Testis (tissue), 3 donors: Measurements from ENCODE around the gene CEACAM16. TPM values are rescaled to one million over a fixed set of nuclear protein-coding genes. Genes with fewer than 3 reads are reported as not detected.
"Not testable (repeated sequence)": the region's sequence is repeated elsewhere in the genome, so short reads cannot be mapped to it uniquely, and the experiment has no call there.

Experiments used
- DNase-seq: peaks from one replicate; pipeline ENCODE4 v3.0.0-alpha.2; 2019
- H3K27ac ChIP-seq, 2 donors: fragments of 200-600 bp; sonication (generic); one replicate each; pipeline ENCODE4 v1.5.1; 2019
- H3K27me3 ChIP-seq: fragments of 200-600 bp; sonication (generic); one replicate; pipeline ENCODE4 v1.5.1; 2019
- H3K36me3 ChIP-seq: fragments of 200-600 bp; sonication (generic); one replicate; pipeline ENCODE4 v1.5.1; 2017; ENCODE audit warnings: low read depth; ENCODE audit errors: missing control alignments
- H3K4me1 ChIP-seq: fragments of 200-600 bp; sonication (generic); one replicate; pipeline ENCODE4 v1.5.1; 2019
- H3K4me3 ChIP-seq, 2 donors: fragments of 200-600 bp; sonication (generic); one replicate each; pipeline ENCODE4 v1.5.1; 2017 to 2019
- H3K9me3 ChIP-seq: fragments of 200-600 bp; sonication (generic); one replicate; pipeline ENCODE4 v1.5.1; 2017
- POLR2A ChIP-seq: fragments of 450-650 bp; IDR thresholded peaks from one replicate; pipeline ENCODE4 v1.6.1; 2017; ENCODE audit warnings: antibody characterized with exemption, mild to moderate bottlenecking, moderate library complexity
- WGBS, 2 donors: methylation state at CpG; one replicate each; pipeline ENCODE4 v1.1.5; 2018; 5-methylcytosine and 5-hydroxymethylcytosine counted together
- intact Hi-C: fragments of 100-400 bp; cut with DNase I; formaldehyde crosslinking; loops from one replicate; pipeline ENCODE4 v1.15.1; 2023; ENCODE audit warnings: low total_unique reads
- polyA plus RNA-seq: library from polyadenylated mRNA; stranded (reverse); fragments of 350-450 nt; fragmentation: Illumina TruSeq; extraction: RNeasy Lipid Tissue Mini Kit (QIAGEN cat#74804); gene quantifications from one replicate; pipeline ENCODE4 v1.2.3, GENCODE V29; 2014; ENCODE audit warnings: low read depth, low replicate concordance; ENCODE audit not compliant: insufficient read depth
- total RNA-seq, 2 donors: library from RNA; depleted of rRNA; stranded (reverse); fragments of >200 nt; gene quantifications; one replicate each; pipeline ENCODE4 v1.2.3, GENCODE V29; 2016
- TF ChIP-seq, protein P1 (sequence below), 3 experiments: fragments of 450-650 bp in 2 of 3; fragments of 200-600 bp in 1 of 3; sonication (generic) in 1 of 3; IDR thresholded peaks; one replicate each; pipeline ENCODE4 v1.5.1; 2016 to 2019; ENCODE audit warnings: antibody characterized with exemption in 3 of 3, mild to moderate bottlenecking in 2 of 3, moderate library complexity in 1 of 3

The CEACAM16 gene
- total and polyA plus RNA-seq, 3 donors from 2014 or later, result 0.50 TPM; not detected in 2

DNA sequence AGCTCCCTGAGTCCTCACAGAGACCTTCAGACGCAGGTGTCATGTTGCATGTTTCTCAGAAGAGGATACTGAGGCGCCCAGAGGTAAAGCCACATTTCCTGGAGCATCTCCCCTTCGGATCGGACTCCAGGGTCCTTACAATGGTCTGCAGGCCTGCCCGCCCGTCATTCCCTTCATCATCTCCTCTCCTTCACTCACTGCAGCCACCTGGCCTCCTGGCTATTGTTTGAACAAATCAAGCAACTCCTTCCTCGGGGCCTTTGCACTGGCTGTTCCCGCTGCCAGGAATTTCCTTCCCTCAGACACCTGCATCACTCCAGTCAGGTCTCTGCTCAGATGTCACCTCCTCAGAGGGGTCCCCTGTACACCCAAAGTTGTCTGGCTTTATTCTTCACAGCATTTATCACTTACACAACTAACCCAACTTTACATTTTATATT lies 20.3 kb downstream of the CEACAM16 start:
- Histone ChIP-seq H3K4me1 (peaks cover 20% of the 10 kb centered on the region), H3K27me3 (no peaks in the 10 kb centered on the region), H3K27ac (no peak overlapping the region), H3K9me3 (no peaks in the 10 kb centered on the region), H3K4me3 (no peak overlapping the region), H3K36me3 (no peaks in the 10 kb centered on the region)
- TF ChIP-seq POLR2A, result no peak
- TF ChIP-seq, protein P1, sequence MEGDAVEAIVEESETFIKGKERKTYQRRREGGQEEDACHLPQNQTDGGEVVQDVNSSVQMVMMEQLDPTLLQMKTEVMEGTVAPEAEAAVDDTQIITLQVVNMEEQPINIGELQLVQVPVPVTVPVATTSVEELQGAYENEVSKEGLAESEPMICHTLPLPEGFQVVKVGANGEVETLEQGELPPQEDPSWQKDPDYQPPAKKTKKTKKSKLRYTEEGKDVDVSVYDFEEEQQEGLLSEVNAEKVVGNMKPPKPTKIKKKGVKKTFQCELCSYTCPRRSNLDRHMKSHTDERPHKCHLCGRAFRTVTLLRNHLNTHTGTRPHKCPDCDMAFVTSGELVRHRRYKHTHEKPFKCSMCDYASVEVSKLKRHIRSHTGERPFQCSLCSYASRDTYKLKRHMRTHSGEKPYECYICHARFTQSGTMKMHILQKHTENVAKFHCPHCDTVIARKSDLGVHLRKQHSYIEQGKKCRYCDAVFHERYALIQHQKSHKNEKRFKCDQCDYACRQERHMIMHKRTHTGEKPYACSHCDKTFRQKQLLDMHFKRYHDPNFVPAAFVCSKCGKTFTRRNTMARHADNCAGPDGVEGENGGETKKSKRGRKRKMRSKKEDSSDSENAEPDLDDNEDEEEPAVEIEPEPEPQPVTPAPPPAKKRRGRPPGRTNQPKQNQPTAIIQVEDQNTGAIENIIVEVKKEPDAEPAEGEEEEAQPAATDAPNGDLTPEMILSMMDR (IDR thresholded peaks at IDR 0.05), result no peak
- 71 to 91% methylated on average over 8 of the region's 8 CpGs for WGBS, 2 donors
- DNase-seq, result no peak
- intact Hi-C loops, result no loop called here

DNA sequence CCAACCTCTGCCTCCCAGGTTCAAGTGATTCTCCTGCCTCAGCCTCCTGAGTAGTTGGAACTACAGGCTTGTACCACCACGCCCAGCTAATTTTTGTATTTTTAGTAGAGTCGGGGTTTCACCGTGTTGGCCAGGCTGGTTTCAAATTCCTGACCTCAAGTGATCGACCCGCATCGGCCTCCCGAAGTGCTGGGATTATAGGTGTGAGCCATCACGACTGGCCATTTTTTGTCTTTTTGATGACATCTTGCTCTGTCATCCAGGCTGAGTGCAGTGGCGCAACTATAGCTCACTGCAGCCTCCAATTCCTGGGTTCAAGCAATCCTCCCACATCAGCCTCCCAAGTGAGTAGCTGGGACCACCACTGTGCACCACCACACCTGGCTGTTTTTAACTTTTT lies 21.4 kb downstream of the CEACAM16 start:
- H3K4me3 ChIP-seq, H3K9me3 ChIP-seq, DNase-seq, H3K27me3 ChIP-seq, H3K36me3 ChIP-seq, H3K27ac ChIP-seq: not testable (repeated sequence)
- intact Hi-C loops, result loop anchor here (5.0 kb wide), 1 partner anchor 52 kb away; no protein-coding TSS in a partner anchor
- 95 to 98% methylated on average over 9 of the region's 9 CpGs for WGBS, 2 donors
- H3K4me1 ChIP-seq, result peaks cover 31% of the 10 kb centered on the region

DNA sequence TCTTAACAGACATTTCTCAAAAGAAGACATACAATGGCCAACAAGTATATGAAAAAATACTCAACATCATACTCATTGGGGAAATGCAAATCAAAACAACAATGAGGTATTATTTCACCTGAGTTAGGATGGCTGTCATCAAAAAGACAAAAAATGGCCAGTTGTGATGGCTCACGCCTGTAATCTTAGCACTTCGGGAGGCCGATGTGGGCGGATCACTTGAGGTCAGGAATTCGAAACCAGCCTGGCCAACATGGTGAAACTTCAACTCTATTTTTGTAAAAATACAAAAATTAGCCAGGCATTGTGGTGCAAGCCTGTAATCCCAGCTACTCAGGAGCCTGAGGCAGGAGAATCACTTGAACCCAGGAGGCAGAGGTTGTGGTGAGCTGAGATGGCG lies 22.0 kb downstream of the CEACAM16 start:
- no peak for DNase-seq
- intact Hi-C loops, result loop anchor here (5.0 kb wide), 1 partner anchor 51 kb away; no protein-coding TSS in a partner anchor
- H3K4me3 ChIP-seq, result no peak overlapping the region
- no peaks in the 10 kb centered on the region for H3K36me3 ChIP-seq
- H3K9me3 ChIP-seq, result no peaks in the 10 kb centered on the region
- H3K27me3 ChIP-seq, result no peaks in the 10 kb centered on the region
- H3K4me1 ChIP-seq, result peaks cover 35% of the 10 kb centered on the region
- WGBS, 2 donors, result 88 to 94% methylated on average over 6 of the region's 6 CpGs
- no peak for TF ChIP-seq POLR2A
- TF ChIP-seq, protein P1 (IDR thresholded peaks at IDR 0.05), result no peak
- no peak overlapping the region for H3K27ac ChIP-seq

DNA sequence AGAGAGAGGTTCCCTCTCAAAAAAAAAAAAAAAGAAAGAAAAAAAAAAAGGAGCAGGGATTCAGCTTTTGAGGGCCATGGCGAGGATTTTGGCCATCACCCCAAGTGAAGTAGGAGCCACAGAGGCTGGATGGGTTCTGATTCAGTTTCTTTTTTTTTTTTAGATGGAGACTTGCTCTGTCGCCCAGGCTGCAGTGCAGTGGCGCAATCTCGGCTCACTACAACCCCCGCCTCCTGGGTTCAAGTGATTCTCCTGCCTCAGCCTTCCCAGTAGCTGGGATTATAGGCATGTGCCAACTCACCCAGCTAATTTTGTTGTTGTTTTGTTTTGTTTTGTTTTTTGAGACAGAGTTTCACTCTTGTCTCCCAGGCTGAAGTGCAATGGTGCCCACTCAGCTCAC lies 22.4 kb downstream of the CEACAM16 start:
- intact Hi-C loops, result loop anchor here (5.0 kb wide), 1 partner anchor 51 kb away; no protein-coding TSS in a partner anchor
- not testable (repeated sequence) for H3K9me3 ChIP-seq, H3K27me3 ChIP-seq, H3K4me3 ChIP-seq, DNase-seq, H3K27ac ChIP-seq, H3K36me3 ChIP-seq
- peaks cover 35% of the 10 kb centered on the region for H3K4me1 ChIP-seq
- WGBS, 2 donors, result 90 to 97% methylated on average over 5 of the region's 5 CpGs

DNA sequence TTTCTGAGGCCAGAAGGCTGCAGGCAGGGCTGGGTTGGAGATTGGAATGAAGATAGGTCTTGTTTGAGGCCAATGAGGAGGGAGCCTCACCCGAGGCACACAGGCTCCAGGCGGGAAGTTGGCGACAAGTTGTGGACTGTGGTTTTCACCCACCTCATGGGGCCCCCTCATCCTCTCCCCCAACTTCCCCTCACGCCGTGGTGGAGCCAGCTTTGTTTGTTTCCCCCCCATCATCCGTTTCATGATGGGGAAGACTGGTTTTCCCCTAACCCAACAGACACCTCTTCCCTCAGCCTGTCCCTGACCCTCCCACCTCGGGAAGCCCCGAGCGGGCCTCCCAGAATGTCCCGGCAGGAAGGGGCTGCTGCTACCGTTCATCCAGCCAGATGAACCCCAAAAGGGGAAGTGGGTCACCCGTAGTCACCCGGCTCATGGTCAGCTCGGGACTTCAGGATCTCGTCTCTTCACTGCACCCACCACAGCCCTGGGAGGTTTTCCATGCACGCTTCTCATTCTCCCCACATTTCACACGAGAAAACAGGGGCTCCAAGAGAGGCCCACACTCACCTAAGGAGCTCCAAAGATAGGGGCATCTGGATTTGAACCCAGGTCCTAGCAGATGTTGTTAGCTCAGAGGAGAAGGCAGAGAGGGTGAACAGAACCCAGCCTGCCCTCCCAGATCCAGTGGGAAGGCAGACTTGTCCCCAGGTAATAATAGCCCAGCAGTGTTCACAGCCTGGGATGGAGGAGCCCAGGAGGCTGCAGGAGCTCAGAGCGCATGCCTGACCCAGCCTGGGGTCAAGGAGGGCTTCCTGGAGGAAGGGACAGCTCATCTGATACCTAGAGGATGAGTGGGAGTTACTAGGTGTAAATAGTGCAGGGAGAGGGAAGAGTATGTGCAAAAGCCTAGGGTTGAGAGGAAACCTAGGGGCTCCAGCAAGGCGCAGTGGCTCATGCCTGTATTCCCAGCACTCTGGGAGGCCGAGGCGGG lies 23.5 kb downstream of the CEACAM16 start:
- intact Hi-C loops, result loop anchor here (5.0 kb wide), 1 partner anchor 50 kb away; no protein-coding TSS in a partner anchor
- H3K4me1 ChIP-seq, result peaks cover 35% of the 10 kb centered on the region
- WGBS, 2 donors, result 56 to 65% methylated on average over 20 to 21 of the region's 21 CpGs

More for the DNA sequence above, 23.5 kb downstream of the CEACAM16 start:
- Histone ChIP-seq H3K4me3 (no peak overlapping the region), H3K9me3 (no peaks in the 10 kb centered on the region), H3K36me3 (no peaks in the 10 kb centered on the region), H3K27ac (no peak overlapping the region), H3K27me3 (no peaks in the 10 kb centered on the region)
- no peak for DNase-seq
- TF ChIP-seq, protein P1 (IDR thresholded peaks at IDR 0.05), result no peak
- TF ChIP-seq POLR2A, result no peak
